ENCODE data around the gene RAB17.

The RAB17 gene

GRCh38 chr2:237625777-237626176 is 35.2 kb upstream of the RAB17 start:
- Histone ChIP-seq H3K9me2 (replicated peaks; ENCODE audit: low read depth, low read length) (no peaks in the 10 kb centered on the region), H3K4me1 (ENCODE audit: insufficient read depth, low read length, poor library complexity, severe bottlenecking) (no peaks in the 10 kb centered on the region), H2AFZ (ENCODE audit: low read length) (no peak overlapping the region), H4K20me1 (ENCODE audit: insufficient read depth, low read length, poor library complexity, severe bottlenecking) (no peaks in the 10 kb centered on the region), H3F3A (ENCODE audit: low read depth) (no peaks in the 10 kb centered on the region), H3K27me3 (ENCODE audit: insufficient read depth, low read length, poor library complexity, severe bottlenecking) (no peaks in the 10 kb centered on the region), H3K4me3 (ENCODE audit: low read length, poor library complexity, severe bottlenecking) (no peak overlapping the region), H3K36me3 (ENCODE audit: insufficient read depth, low read length) (no peaks in the 10 kb centered on the region), H3K9ac (ENCODE audit: low read depth, low read length, poor library complexity, severe bottlenecking) (no peak overlapping the region), H3K79me2 (ENCODE audit: insufficient read depth, low read length) (no peaks in the 10 kb centered on the region), H3K9me3 (ENCODE audit: insufficient read depth, low read depth, low read length) (no peaks in the 10 kb centered on the region), H3K4me2 (ENCODE audit: low read depth, low read length, poor library complexity, severe bottlenecking) (no peak overlapping the region)
- no peak for TF ChIP-seq CTCF (conservative IDR thresholded peaks at IDR 0.05; ENCODE audit: low read length)

GRCh38 chr2:237625216-237625705 is 34.7 kb upstream of the RAB17 start:
- no peaks in the 10 kb centered on the region for H3K4me1 ChIP-seq (ENCODE audit: insufficient read depth, low read length, poor library complexity, severe bottlenecking)
- H3K9ac ChIP-seq (ENCODE audit: low read depth, low read length, poor library complexity, severe bottlenecking): no peak overlapping the region
- H3K27me3 ChIP-seq (ENCODE audit: insufficient read depth, low read length, poor library complexity, severe bottlenecking): no peaks in the 10 kb centered on the region
- no peaks in the 10 kb centered on the region for H4K20me1 ChIP-seq (ENCODE audit: insufficient read depth, low read length, poor library complexity, severe bottlenecking)
- no peaks in the 10 kb centered on the region for H3K79me2 ChIP-seq (ENCODE audit: insufficient read depth, low read length)
- H3K36me3 ChIP-seq (ENCODE audit: insufficient read depth, low read length): no peaks in the 10 kb centered on the region
- no peak overlapping the region for H3K4me2 ChIP-seq (ENCODE audit: low read depth, low read length, poor library complexity, severe bottlenecking)
- H3K4me3 ChIP-seq (ENCODE audit: low read length, poor library complexity, severe bottlenecking): no peak overlapping the region
- no peaks in the 10 kb centered on the region for H3F3A ChIP-seq (ENCODE audit: low read depth)
- no peaks in the 10 kb centered on the region for H3K9me2 ChIP-seq (replicated peaks; ENCODE audit: low read depth, low read length)
- H3K9me3 ChIP-seq (ENCODE audit: insufficient read depth, low read depth, low read length): no peaks in the 10 kb centered on the region
- no peak for TF ChIP-seq EZH2phosphoT487 (IDR thresholded peaks at IDR 0.05; ENCODE audit: borderline replicate concordance)
- no peak for TF ChIP-seq CTCF (conservative IDR thresholded peaks at IDR 0.05; ENCODE audit: low read length)
- no peak overlapping the region for H2AFZ ChIP-seq (ENCODE audit: low read length)

- Histone ChIP-seq H3F3A (ENCODE audit: low read depth) (no peaks in the 10 kb centered on the region), H3K27me3 (ENCODE audit: insufficient read depth, low read length, poor library complexity, severe bottlenecking) (no peaks in the 10 kb centered on the region), H3K4me2 (ENCODE audit: low read depth, low read length, poor library complexity, severe bottlenecking) (no peak overlapping the region), H4K20me1 (ENCODE audit: insufficient read depth, low read length, poor library complexity, severe bottlenecking) (no peaks in the 10 kb centered on the region), H2AFZ (ENCODE audit: low read length) (no peak overlapping the region), H3K4me1 (ENCODE audit: insufficient read depth, low read length, poor library complexity, severe bottlenecking) (no peaks in the 10 kb centered on the region), H3K36me3 (ENCODE audit: insufficient read depth, low read length) (no peaks in the 10 kb centered on the region), H3K4me3 (ENCODE audit: low read length, poor library complexity, severe bottlenecking) (no peak overlapping the region), H3K9ac (ENCODE audit: low read depth, low read length, poor library complexity, severe bottlenecking) (no peak overlapping the region), H3K9me3 (ENCODE audit: insufficient read depth, low read depth, low read length) (no peaks in the 10 kb centered on the region), H3K9me2 (replicated peaks; ENCODE audit: low read depth, low read length) (no peaks in the 10 kb centered on the region), H3K79me2 (ENCODE audit: insufficient read depth, low read length) (no peaks in the 10 kb centered on the region)
- no peak for TF ChIP-seq CTCF (conservative IDR thresholded peaks at IDR 0.05; ENCODE audit: low read length)
Measured at GRCh38 chr2:237624565-237624964, 34.0 kb upstream of the RAB17 start.
